SK-N-SH treated with all-trans-retinoic acid at 6 μM for 48 hours (cell line): Measurements from ENCODE around the gene PITRM1.

ENCODE experiments used
- ARNTL ChIP-seq: fragments of 450-650 bp; formaldehyde crosslinking; IDR thresholded peaks from 2 replicates; pipeline ENCODE4 v1.5.0; 2020; ENCODE audit warnings: low read depth, mild to moderate bottlenecking, moderate library complexity, borderline replicate concordance
- CREB5 ChIP-seq: fragments of 250-450 bp; sonication (Bioruptor Pico); IDR thresholded peaks from 2 replicates; pipeline ENCODE4 v1.5.1; 2020; ENCODE audit warnings: low read depth, mild to moderate bottlenecking, moderate library complexity
- CSDC2 ChIP-seq: fragments of 250-450 bp; sonication (Bioruptor Pico); IDR thresholded peaks from 2 replicates; pipeline ENCODE4 v1.5.0; 2020; ENCODE audit warnings: mild to moderate bottlenecking, moderate library complexity
- ESRRG ChIP-seq: fragments of 250-450 bp; sonication (Bioruptor Pico); IDR thresholded peaks from 2 replicates; pipeline ENCODE4 v1.6.1; 2021; ENCODE audit warnings: mild to moderate bottlenecking
- POU6F1 ChIP-seq: fragments of 250-450 bp; sonication (Bioruptor Pico); IDR thresholded peaks from 2 replicates; pipeline ENCODE4 v1.8.0; 2021; ENCODE audit warnings: low read depth, mild to moderate bottlenecking, moderate library complexity, borderline replicate concordance
- PPARA ChIP-seq: fragments of 250-450 bp; sonication (Bioruptor Pico); IDR thresholded peaks from 2 replicates; pipeline ENCODE4 v1.5.0; 2020; ENCODE audit warnings: mild to moderate bottlenecking, borderline replicate concordance
- TCF4 ChIP-seq: fragments of 250-450 bp; sonication (Bioruptor Pico); IDR thresholded peaks from 2 replicates; pipeline ENCODE4 v1.8.0; 2021; ENCODE audit warnings: mild to moderate bottlenecking, moderate library complexity, borderline replicate concordance
- TOX ChIP-seq: fragments of 250-450 bp; sonication (Bioruptor Pico); IDR thresholded peaks from 2 replicates; pipeline ENCODE4 v1.8.0; 2021; ENCODE audit warnings: mild to moderate bottlenecking, moderate library complexity, borderline replicate concordance
- TSHZ2 ChIP-seq: fragments of 250-450 bp; sonication (Bioruptor Pico); IDR thresholded peaks from 2 replicates; pipeline ENCODE4 v1.5.0; 2020; ENCODE audit warnings: mild to moderate bottlenecking, moderate library complexity

- TF ChIP-seq CSDC2 (CRISPR knock-in tag), result no peak
- no peak for TF ChIP-seq ARNTL (CRISPR knock-in tag)
- no peak for TF ChIP-seq CREB5 (CRISPR knock-in tag)
- TF ChIP-seq TSHZ2 (CRISPR knock-in tag), result no peak
- no peak for TF ChIP-seq PPARA (CRISPR knock-in tag)
- no peak for TF ChIP-seq ESRRG (CRISPR knock-in tag)
- TF ChIP-seq POU6F1 (CRISPR knock-in tag), result no peak
- TF ChIP-seq TCF4, result no peak
- TF ChIP-seq TOX (CRISPR knock-in tag), result no peak
Measured at GRCh38 chr10:3190817-3191216, 18.2 kb upstream of the PITRM1 start.
